Measurements from ENCODE around the gene SDF4. TPM values are rescaled to one million over a fixed set of nuclear protein-coding genes. Genes with fewer than 3 reads are reported as not detected.

The SDF4 gene
- total and polyA plus RNA-seq, 2 of the 13 experiments (the other 11 are each of a cell fraction or from before 2014, with no cell fraction given), result 80.8 to 107 TPM

GRCh38 chr1:1187938-1188337 is 43.9 kb downstream of the SDF4 start:
- POLR2A ChIA-PET, result interaction anchor here (0.7 kb wide), 1 partner anchor 60 kb away, joined by 3 read pairs; no protein-coding TSS in a partner anchor
- no peak for FAIRE-seq
- no peak overlapping the region for H2AFZ ChIP-seq (ENCODE audit: low read length)
- peaks cover 14% of the 10 kb centered on the region for H3K4me1 ChIP-seq (ENCODE audit: insufficient read depth, low read length)
- no peaks in the 10 kb centered on the region for H3K9me3 ChIP-seq (ENCODE audit: low read length)
- no peak overlapping the region for H3K4me3 ChIP-seq (replicated peaks in 1 of 3; ENCODE audit: insufficient read depth in 1 of 3, low read depth in 2 of 3, low read length in 3 of 3)
- no peak for DNase-seq (ENCODE audit: low spot score)
- H3K27me3 ChIP-seq (ENCODE audit: control insufficient read depth in 1 of 2, insufficient read depth in 2 of 2, low read length in 2 of 2), result peaks cover 2 to 31% of the 10 kb centered on the region in 2 experiments
- in situ Hi-C loops (cut with HindIII; ENCODE audit: extremely low pct_ligation_motif_present, low pct_unique_long_range_greater_than_20kb), result no loop called here
- intact Hi-C loops (cut with micrococcal nuclease; ENCODE audit: unreplicated experiment), result no loop called here
- no TSS peak for BruUV-seq (replicated peaks)
- CTCF ChIA-PET (ENCODE audit: low intra/inter-chr PET ratio, low total read pairs), result no interaction called here
- no peaks in the 10 kb centered on the region for H3K79me2 ChIP-seq (ENCODE audit: insufficient read depth, low read length)
- no peak overlapping the region for H3K27ac ChIP-seq (ENCODE audit: extremely low read length, insufficient read depth, low read length)
- no peak overlapping the region for H3K4me2 ChIP-seq (ENCODE audit: low read depth, low read length)
- TF ChIP-seq ZNF337 (CRISPR knock-in tag; IDR thresholded peaks at IDR 0.05; ENCODE audit: borderline replicate concordance, low read depth) (no peak), ZNF660 (CRISPR knock-in tag; IDR thresholded peaks at IDR 0.05; ENCODE audit: borderline replicate concordance, low read depth) (no peak), ZFP36L2 (CRISPR knock-in tag; IDR thresholded peaks at IDR 0.05) (no peak), TBP (CRISPR knock-in tag; IDR thresholded peaks at IDR 0.05) (no peak), EHMT2 (IDR thresholded peaks at IDR 0.05; ENCODE audit: borderline replicate concordance, low read depth, low read length) (no peak), YEATS4 (CRISPR knock-in tag; IDR thresholded peaks at IDR 0.05; ENCODE audit: borderline replicate concordance) (no peak), SRSF1 (optimal IDR thresholded peaks at IDR 0.05; ENCODE audit: low read depth, low read length) (no peak), FLYWCH1 (CRISPR knock-in tag; IDR thresholded peaks at IDR 0.05) (no peak), KLF13 (CRISPR knock-in tag; IDR thresholded peaks at IDR 0.05) (no peak), ZNF674 (CRISPR knock-in tag; IDR thresholded peaks at IDR 0.05; ENCODE audit: low read depth) (no peak)
- TF ChIP-seq, protein P1, sequence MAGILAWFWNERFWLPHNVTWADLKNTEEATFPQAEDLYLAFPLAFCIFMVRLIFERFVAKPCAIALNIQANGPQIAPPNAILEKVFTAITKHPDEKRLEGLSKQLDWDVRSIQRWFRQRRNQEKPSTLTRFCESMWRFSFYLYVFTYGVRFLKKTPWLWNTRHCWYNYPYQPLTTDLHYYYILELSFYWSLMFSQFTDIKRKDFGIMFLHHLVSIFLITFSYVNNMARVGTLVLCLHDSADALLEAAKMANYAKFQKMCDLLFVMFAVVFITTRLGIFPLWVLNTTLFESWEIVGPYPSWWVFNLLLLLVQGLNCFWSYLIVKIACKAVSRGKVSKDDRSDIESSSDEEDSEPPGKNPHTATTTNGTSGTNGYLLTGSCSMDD (CRISPR knock-in tag; IDR thresholded peaks at IDR 0.05), result no peak
- TF ChIP-seq, protein P2, sequence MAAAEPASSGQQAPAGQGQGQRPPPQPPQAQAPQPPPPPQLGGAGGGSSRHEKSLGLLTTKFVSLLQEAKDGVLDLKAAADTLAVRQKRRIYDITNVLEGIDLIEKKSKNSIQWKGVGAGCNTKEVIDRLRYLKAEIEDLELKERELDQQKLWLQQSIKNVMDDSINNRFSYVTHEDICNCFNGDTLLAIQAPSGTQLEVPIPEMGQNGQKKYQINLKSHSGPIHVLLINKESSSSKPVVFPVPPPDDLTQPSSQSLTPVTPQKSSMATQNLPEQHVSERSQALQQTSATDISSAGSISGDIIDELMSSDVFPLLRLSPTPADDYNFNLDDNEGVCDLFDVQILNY (CRISPR knock-in tag; conservative IDR thresholded peaks at IDR 0.05), result no peak
- H3K9ac ChIP-seq (ENCODE audit: insufficient read depth, low read depth, low read length), result no peak overlapping the region
- no peaks in the 10 kb centered on the region for H4K20me1 ChIP-seq (ENCODE audit: insufficient read depth, low read length)
- ATAC-seq, result no peak
- H3K36me3 ChIP-seq (replicated peaks in 1 of 2; ENCODE audit: control insufficient read depth in 1 of 2, insufficient read depth in 2 of 2, low read length in 2 of 2), result no peaks in the 10 kb centered on the region
